Hepatocyte (in vitro differentiated cells): Measurements from ENCODE around the gene SH3PXD2A.

Source experiments
- CTCF ChIP-seq: fragments of 200-600 bp; sonication (generic); IDR thresholded peaks from 2 replicates; pipeline ENCODE4 v1.5.1; 2016; ENCODE audit warnings: antibody characterized with exemption, mild to moderate bottlenecking; ENCODE audit not compliant: poor library complexity
- EZH2 ChIP-seq: fragments of 200-600 bp; sonication (generic); IDR thresholded peaks from 2 replicates; pipeline ENCODE4 v1.6.1; 2016; ENCODE audit warnings: antibody characterized with exemption, mild to moderate bottlenecking, borderline replicate concordance
- EZH2phosphoT487 ChIP-seq: fragments of 200-600 bp; sonication (generic); IDR thresholded peaks from one replicate; pipeline ENCODE4 v1.6.1; 2018; ENCODE audit warnings: antibody characterized with exemption, mild to moderate bottlenecking, low read depth, moderate library complexity; ENCODE audit not compliant: unreplicated experiment, severe bottlenecking

- TF ChIP-seq CTCF (no peak), EZH2 (no peak), EZH2phosphoT487 (no peak)
These were observed 71.3 kb downstream of the SH3PXD2A start for GRCh38 chr10:103784089-103784488.
